HG02571 (cell line): ENCODE data around the gene HELZ2.
"Not testable (repeated sequence)": the region's sequence is repeated elsewhere in the genome, so short reads cannot be mapped to it uniquely, and the experiment has no call there.

Source experiments
- ATAC-seq: cut with Tn5 transposase; IDR thresholded peaks from one replicate; pipeline ENCODE4 v1.9.1; 2021; ENCODE audit warnings: mild to moderate bottlenecking, moderate library complexity; ENCODE audit not compliant: unreplicated experiment

HELZ2 gene

DNA sequence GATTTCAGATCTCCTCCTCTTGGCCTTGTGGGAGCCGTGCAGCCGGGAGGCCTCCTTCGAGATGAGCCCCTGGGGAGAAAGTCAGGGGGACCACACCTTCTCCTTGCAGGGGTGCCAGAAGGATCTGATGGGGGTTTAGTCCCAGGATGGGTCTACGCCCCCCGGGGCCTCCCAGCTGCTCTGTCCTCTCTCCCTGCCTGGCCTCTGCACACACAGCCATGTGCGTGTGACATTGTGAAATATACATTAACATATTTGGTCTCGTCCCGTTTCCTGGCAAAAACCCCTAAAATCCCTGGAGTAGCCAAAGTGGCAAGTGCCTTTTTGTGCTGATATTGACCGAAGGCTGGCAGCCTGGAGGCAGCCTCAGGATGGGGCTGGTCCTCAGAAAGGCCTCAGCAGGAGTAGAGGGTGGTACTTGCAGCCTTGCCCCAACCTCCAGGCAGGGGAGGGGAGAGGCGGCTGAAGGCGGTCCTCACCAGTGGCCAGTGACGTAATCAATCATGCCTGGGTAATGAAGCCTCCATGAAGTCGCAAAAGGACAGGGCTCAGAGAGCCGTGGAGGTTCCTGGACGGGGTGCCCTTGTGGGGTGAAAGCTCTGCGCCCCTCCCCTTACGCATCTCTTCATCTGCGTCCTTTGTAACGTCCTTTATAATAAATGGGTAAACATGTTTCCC is 5.1 kb upstream of the HELZ2 start:
- ATAC-seq = no peak

DNA sequence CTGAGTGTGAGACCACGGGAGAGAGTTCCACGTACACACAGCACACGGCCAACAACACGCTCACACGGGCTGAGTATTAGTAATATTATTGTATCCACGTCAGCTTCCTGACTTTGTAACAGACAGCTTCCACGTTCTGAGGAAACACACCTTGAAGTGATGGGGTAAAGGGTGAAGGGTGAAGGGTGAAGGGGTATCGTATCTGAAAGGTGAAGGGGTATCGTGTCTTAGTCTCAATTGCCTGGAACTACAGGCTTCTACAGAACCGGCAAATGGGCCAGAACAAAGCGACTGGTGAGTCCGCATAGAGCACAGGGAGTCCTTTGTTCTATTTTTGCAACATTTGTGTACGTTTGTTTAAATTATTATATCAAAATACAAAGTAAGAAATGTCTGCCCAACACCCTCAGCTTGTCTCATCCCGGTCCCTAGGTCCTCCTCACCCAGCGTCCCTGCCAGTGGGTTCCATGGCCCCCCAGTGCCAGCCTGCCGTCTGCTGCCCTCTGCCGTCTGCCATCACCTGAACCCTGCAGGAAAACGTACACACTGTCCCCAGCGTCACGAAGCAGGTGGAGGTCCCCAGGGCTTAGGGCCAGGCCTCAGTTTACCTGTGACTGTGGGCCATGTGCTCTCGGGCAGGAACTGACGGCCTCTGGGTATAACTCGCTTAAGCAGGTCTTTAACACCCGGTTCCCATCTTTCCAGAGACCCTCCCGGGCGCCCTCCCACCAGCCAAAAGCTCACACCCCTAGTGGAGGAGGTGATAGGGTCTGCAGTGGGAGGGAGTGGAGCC is 4.4 kb upstream of the HELZ2 start:
- no peak for ATAC-seq

DNA sequence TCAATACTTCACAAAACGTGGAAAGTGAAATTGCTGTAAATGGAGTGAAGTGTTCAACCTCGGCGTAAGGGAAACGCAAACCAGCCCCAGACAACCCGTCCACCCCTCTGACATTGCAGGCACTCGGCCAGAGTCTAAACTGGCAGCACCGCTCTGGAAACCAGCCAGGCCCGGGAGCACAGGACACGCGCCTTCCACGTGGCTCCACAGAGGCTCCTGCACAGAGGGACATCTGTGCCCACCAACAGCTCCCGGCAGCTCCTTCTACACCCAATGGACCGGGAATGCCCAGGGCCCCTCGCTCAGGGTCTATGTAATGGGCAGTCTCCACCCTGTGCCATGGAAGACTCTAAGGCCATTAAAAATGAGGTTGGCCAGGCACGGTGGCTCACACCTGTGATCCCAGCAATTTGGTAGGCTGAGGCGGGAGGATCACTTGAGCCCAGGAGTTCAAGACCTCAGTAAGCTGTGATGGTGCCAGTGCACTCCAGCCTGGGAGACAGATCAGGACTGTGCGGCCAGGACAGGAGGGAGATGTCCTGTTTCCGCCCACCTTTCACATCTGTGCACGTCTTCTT is 3.4 kb upstream of the HELZ2 start:
- ATAC-seq = no peak

DNA sequence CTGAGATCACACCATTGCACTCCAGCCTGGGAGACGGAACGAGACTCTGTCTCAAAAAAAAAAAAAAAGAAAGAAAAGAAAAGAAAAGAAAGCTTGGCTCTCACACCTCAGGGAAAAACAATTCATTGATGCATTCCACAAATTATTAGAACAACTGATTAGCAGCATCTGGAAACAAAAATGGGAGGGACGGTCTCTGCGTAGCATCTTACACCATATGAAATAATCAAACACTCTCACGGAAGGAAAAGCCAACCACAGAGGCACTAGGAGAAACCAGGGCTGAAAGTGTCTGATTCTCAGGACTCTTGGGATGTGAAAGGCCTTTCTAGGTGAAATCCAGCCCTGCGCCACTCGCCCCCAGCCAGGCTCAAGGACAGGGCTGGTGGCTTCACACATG is 2.3 kb upstream of the HELZ2 start:
- no peak for ATAC-seq

DNA sequence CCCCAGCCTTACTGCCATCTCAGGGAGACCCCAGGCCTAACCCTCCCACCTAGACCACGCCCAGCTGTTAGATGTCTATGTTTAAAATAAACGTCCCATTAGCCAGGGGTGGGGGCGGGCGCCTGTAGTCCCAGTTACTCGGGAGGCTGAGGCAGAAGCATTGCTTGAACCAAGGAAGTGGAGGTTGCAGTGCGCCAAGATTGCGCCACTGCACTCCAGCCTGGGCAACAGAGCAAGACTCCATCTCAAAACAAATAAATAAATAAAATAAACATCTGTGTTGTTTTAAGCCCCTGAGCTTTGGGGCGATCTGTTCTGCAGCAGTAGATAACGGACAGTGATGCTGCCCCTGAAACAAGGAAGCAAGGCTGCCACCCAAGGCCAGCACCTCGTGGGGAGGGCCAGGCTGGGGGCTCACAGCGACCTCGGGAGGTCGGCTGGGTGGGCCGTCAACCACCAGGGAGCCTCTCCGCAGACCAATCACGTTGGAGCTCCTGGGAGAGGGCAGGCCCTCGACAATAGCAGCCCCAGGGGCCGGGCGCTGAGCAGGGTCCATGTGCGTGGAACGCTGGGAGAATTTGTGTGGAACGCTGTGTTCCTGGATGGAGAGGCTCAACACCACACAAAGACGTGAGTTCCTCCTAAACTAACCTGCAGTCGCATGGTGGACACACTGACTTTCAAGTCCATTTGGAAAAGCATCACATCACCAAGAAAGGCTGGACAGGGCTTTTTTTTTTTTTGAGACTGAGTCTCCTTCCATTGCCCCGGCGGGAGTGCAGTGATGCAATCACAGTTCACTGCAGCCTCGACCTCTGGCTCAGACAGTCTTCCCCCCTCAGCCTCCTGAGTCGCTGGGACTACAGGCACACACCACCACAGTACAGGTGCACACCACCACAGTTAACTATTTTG is 1.0 kb upstream of the HELZ2 start:
- no peak for ATAC-seq

DNA sequence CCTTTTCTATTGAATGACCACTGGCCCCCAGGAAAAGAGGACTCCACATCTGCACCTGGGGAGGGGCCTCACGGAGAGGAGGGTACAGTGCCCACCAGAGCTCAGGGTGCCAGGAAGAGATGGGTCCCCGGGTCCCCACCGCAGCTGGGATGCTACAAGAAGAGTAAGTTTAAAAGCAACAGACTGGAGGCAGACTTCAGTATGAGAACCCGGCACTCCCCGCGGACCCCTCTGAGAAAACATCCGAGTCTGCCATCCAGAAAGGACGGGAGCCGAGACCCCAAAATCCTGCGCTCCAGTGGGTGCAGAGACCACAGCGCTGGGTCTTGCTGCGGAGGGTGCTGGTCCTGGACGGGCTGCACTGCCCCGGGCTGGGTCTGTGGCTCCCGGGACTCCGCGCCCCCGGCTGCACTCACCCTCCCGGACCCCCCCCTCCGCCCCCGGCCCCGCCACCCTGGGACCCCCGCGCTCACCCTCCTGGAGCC is 350 bp downstream of the HELZ2 start:
- ATAC-seq = no peak

DNA sequence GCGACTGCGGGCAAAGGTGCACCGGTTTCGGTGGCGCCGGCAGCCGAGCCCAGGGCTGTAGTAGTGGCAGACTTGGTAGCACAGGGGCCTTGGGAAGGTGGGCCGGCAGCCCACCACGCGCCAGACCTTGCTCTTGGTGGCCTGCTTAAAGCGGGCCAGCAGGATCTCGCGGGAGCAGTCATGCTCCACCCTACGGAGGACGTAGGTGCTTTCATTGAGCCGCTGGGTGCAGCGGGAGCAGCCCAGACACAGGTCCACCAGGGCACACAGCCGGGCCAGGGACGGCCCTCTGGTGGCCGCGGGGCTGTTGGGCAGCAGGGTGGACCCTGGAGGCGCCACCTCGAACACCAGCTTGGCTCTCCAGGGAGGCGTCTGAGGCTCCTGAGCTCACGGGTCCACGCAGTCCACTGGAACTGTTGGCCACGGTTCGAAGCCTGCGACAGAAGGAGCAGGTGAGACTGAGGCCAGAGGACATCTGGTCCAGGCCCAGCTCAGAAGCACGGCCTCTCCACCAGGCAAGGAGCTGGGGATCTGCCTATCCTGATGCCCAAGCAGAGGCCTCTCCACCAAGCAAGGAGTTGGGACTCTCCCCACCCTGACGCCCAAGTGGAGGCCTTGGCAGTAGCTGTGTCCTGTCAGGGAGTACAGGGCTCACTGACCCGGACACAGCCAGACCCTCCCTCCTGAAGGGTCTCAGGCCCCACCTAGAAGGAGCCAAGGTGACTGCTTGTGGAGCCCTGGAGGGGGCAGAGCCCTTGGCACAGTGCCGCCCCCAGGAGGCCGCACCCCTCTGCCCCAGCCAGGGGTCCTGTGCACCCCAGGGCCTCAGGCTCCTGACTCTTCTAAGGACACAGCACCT is 1.0 kb downstream of the HELZ2 start:
- ATAC-seq = no peak

DNA sequence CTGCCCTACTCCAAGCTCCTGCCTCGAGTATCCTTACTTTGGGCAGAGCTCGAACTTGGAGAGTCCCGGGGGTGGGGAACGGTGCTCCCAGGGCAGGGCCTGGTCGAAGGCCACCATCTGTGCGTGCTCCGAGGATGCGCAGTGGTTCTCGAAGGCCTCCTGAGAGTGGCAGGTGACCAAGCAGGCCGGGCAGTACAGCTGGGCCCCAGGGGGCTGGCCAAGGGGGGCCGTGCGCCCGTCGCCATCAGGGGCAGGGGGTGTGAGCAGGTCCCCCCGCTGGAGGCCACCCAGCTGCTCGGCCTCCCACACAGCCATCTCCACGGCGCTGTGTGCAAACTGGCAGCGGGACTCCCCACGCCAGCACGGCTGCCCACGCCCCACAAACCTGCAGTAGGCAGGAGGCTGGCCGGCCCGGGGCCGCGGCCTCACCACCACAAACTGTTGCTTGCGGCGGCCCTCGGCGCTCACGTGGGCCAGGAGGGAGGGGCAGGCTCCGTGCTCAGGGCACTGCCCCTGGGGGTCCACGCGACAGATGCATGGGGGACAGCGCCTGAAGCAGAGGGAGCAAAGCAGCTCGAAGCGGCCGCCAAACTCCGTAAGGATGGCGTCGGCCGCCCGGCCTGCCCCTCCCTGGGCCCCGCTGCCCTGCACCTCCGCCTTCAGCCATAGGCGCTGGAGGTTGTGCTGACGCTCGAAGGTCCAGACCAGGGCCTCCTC is 1.8 kb downstream of the HELZ2 start:
- no peak for ATAC-seq

DNA sequence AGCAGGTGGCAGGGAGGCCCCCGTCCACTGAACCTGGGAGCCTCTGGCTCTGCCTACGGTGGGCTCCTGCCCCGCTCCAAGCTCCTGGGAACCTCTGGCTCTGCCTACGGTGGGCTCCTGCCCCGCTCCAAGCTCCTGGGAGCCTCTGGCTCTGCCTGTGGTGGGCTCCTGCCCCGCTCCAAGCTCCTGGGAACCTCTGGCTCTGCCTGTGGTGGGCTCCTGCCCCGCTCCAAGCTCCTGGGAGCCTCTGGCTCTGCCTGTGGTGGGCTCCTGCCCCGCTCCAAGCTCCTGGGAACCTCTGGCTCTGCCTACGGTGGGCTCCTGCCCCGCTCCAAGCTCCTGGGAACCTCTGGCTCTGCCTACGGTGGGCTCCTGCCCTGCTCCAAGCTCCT is 3.0 kb downstream of the HELZ2 start:
- ATAC-seq = not testable (repeated sequence)

DNA sequence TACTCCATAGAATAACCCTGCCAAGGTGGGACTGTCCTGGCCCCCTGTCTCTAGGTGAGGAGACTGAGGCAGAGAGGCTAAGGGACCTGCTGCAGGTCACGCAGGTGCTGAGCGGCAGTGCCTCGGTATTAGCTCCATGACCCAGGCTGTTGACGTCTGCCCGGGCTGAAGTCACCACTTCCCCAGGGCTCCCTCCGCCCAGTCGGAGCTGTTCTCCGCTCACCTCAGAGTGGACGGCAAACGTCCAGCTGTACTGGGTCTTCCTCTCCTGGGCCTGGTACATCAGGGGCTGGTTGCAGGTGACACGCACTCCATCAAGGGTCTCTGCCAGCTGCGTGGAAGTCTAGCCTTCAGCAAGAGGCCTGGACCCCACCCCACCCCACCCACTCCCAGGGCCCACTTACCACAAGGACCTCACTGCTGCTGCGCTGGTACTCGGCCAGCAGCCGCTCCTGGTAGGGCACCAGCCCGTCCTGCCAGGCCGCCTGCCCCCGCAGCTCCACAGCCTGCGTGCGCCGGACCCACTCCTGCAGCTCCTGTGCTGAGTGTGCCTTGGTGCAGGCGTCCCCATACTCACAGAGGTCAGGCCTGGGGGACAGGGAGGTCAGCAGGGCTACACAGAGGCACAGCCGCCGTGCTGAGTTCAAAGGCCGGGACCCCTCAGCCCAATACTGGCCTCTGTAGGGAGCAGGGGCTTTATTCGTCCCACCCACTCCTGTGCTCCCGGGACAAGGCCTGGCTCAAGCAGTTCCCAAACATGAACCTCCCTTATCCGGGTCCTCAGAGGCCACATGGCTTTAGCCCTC is 3.6 kb downstream of the HELZ2 start:
- ATAC-seq = no peak

DNA sequence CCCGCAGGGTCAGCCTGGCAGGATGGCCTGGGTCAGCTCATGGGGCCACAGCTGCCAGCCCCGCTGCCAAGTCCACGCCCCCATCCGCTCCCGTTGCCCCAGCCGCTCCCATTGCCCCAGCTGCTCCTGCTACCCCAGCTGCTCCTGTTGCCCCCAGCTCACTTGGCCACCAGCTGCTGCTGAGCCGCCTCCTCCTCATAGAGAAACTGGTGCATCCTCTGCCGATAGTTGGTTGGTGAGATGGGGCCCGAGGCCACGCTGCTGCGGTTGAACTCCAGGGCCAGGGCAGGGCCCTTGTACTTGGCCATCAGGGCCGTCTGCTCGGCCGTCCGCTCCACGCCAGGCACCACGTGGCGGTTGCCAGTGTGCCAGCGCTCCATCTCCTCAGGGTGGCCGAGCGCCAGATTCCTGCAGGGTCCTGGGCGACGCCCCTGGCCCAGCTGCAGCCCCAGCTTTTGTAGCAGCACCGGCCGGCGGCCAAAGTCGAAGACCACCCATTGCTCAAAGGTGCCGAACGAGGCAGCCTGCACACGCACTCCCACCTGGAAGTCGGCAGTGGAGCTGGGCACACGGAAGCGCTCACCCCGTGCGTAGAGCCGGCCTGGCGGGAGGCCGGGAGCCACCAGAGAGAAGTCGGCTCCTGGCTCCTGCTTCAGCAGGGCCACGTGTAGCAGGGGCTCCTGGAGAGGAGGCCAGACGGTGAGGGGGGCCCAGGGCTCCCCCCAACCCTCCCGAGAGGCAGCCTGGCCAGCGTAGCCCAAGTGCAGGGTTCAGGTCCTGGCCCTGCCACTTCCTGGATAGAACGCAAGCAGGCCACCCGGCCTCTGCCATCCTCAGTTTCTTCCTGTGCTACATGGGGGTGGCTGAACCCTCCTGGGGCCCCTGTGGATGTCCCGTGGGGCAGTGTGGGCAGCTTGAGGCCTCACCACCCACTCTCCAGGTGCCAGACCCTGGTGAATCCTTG is 4.8 kb downstream of the HELZ2 start:
- ATAC-seq = no peak

DNA sequence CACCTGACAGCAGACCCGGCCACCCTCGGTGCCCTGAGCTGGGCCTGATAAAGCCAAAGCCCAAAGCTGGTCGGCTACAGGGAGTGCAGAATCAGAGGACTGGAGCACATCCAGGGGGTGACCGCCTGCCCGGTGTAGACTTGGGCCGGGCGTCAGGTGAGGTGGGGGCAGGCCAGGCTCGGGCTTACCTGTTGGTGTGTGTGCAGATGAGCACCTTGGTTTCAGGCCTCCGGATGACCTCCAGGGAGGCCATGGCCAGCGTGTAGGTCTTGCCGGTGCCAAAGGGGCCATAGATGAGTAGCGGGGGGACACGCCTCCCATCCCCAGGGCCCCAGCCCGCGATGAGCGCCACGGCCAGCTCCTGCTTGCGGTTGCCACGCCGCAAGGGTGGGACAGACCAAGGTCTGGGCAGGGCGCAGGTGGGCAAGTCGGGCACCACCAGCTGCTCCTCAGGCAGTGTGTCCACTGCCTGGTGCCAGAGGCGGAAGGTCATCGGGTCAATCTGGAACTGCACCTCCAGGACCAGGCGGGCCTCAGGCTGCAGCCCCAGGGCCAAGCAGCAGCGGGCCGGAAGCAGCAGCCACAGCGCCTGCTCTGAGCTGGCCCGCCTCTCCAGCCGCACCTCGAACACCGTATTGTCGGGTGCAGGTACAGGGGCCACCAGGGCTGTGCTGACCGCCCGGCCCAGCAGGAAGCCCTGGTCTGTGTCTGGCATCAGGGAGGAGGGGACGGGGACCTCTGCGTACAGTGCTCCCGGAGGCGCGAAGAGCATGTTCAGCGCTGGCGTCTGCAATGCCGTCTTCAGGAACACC is 5.7 kb downstream of the HELZ2 start:
- ATAC-seq = peak; percentile 26

DNA sequence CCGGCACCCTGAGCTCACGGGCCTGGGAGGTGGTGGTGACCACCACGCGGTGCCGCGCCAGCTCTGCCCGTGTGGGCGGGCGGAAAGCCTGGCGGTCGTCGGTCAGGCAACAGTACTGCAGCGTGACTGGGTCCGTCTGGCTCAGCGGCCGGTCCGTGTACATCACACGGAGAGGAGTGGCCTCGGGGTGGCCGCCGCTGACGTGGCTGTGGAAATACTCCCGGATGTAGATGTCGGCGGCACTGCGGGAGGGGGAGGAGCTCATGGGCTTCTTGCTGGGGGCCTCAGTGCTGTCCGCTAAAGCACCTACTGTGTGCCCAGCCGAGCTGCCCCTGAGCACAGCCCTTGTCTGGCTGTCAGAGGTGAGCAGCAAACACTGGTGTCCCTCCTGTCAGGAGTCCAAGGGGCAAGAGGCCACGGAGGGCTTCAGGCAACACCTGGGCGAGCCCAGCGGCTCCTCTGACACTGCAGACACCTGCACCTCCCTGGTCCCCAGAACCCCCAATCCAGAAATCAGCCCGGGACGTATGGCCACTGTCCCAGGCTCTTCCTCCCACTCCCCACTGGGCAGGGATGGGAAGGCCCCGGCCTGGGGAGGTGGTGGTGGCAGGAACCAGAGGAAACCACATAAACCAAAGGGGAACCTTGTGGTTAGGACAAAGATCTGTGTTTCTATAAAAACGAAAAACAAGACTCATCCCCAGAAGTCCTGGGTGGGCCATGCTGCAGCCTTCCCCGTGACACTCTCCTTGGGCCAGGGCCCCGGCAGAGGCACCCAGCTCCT is 6.5 kb downstream of the HELZ2 start:
- peak; percentile 55 for ATAC-seq

DNA sequence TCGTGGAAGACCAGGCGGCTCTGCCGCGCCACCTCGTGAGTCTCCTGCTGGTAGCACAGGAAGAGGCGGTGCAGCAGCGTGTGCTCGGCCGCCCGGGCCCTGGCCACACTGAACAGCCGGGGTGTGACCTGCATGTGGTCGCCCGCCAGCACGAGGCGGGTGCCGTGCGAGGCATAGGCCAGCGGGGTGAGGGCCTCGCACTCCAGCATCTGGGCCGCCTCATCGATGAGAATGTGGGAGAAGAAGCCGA is 7.0 kb downstream of the HELZ2 start:
- no peak for ATAC-seq

DNA sequence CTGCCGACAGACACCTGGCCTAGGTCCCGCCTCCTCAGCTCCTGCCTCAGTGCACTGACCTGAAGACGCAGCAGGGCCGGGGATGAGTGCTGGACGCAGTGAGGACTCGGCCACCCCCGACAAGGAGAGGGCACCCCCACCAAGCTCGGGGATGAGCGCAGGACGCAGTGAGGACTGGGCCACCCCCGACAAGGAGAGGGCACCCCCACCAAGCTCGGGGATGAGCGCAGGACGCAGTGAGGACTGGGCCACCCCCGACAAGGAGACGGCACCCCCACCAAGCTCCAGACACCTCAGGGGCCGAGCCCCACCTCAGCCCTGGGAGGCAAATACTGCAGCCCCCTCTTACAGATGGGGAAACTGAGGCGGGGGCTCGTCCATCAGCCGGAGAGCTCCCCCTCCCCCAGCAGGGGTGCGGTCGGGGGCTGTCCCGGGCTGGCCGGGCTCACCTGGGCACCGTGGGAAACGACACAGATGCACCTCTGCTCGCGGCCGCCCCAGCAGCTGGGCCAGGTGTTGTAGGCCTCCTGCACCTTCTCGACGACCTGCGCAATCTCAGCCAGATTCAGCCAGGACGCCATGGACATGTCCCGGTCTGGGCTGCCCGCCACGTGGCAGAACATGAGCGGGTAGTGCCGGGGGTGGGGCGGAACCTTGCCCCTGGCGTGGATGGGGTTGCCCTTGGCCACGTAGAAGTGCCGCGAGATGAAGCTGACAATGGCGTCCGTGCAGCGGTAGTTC is 7.5 kb downstream of the HELZ2 start:
- no peak for ATAC-seq
